Heart left ventricle (tissue), 16 donors: ENCODE data around the gene NOG. TPM values are rescaled to one million over a fixed set of nuclear protein-coding genes. Genes with fewer than 3 reads are reported as not detected.
A peak's percentile ranks its signal among the peaks of the same experiment; 100 is the strongest.

ENCODE experiments used
- ATAC-seq, 4 donors: fragments of 200-7000 bp; cut with Tn5 transposase; one replicate each; pipeline ENCODE4 v1.9.1; 2020 to 2022; ENCODE audit warnings: moderate library complexity in 4 of 4, mild to moderate bottlenecking in 3 of 4, moderate number of reproducible peaks in 1 of 4
- DNase-seq, 5 donors: peaks; one replicate each; pipeline ENCODE4 v3.0.0-alpha.2; 2020
- H3K27ac ChIP-seq, 12 donors: fragments of 200-600 bp; sonication (generic) in 4 of 12; one replicate each; pipeline versions ENCODE4 v1.5.0 to v1.8.0; 2016 to 2022; ENCODE audit warnings: mild to moderate bottlenecking in 2 of 12
- H3K27me3 ChIP-seq, 9 donors: fragments of 200-600 bp; sonication (generic) in 2 of 9; one replicate each; pipeline versions ENCODE4 v1.5.1 to v1.8.0; 2016 to 2022; ENCODE audit warnings: mild to moderate bottlenecking in 3 of 9
- H3K36me3 ChIP-seq, 9 donors: fragments of 200-600 bp; sonication (generic) in 2 of 9; one replicate each; pipeline versions ENCODE4 v1.5.0 to v1.8.0; 2018 to 2022; ENCODE audit warnings: mild to moderate bottlenecking in 2 of 9
- H3K4me1 ChIP-seq, 12 donors: fragments of 200-600 bp; sonication (generic) in 4 of 12; one replicate each; pipeline versions ENCODE4 v1.5.0 to v1.8.0; 2016 to 2022; ENCODE audit warnings: mild to moderate bottlenecking in 3 of 12
- H3K4me3 ChIP-seq, 12 donors: fragments of 200-600 bp; sonication (generic) in 4 of 12; one replicate each; pipeline versions ENCODE4 v1.5.0 to v1.8.0; 2017 to 2022; ENCODE audit warnings: mild to moderate bottlenecking in 9 of 12, moderate library complexity in 4 of 12
- H3K9me3 ChIP-seq, 12 donors: fragments of 200-600 bp; sonication (generic) in 4 of 12; one replicate each; pipeline versions ENCODE4 v1.5.0 to v1.8.0; 2016 to 2022; ENCODE audit warnings: mild to moderate bottlenecking in 1 of 12
- POLR2A ChIP-seq, 2 donors: fragments of 450-650 bp; IDR thresholded peaks; one replicate each; pipeline ENCODE4 v1.6.1; 2017; ENCODE audit warnings: antibody characterized with exemption in 2 of 2, mild to moderate bottlenecking in 2 of 2, moderate library complexity in 2 of 2
- WGBS, 4 donors: extraction: QIAGEN DNeasy Blood & Tissue Kit in 2 of 4; methylation state at CpG; one replicate each; pipeline versions ENCODE4 v1.1.5 to v1.1.7; 2013 to 2018; 5-methylcytosine and 5-hydroxymethylcytosine counted together
- intact Hi-C, 10 donors: fragments of 100-400 bp; cut with DNase I; formaldehyde crosslinking; loops; one replicate each; pipeline versions ENCODE4 v1.11.1 to v1.14.2; 2022
- long read RNA-seq, 3 donors: library from polyadenylated mRNA; unstranded; transcript quantifications; one replicate each; pipeline ENCODE4 v2.0.0, GENCODE V29; 2020 to 2021
- polyA plus RNA-seq, 2 donors: library from polyadenylated mRNA; stranded (reverse); fragments of 200-250 nt; gene quantifications; one replicate each; pipeline ENCODE4 v1.2.3, GENCODE V29; 2013
- total RNA-seq, 9 donors: library from RNA; depleted of rRNA in 2 of 9; stranded (reverse); fragments of >200 nt in 2 of 9; fragmentation: NEBNext Ultra II Directional in 3 of 9; extraction: Animal tissue kit (Norgen Biotek cat#: 25700) in 3 of 9; gene quantifications; one replicate each; pipeline versions ENCODE4 v1.1.0 to v1.2.4, GENCODE V29; 2016 to 2023
- TF ChIP-seq, protein P1 (sequence below), 12 donors: fragments of 200-600 bp; sonication (generic) in 4 of 12; IDR thresholded peaks; one replicate each; pipeline versions ENCODE4 v1.5.0 to v1.8.0; 2018 to 2022; ENCODE audit warnings: antibody characterized with exemption in 12 of 12, mild to moderate bottlenecking in 5 of 12
- donor health status: ischemic (EF 13 %, LVEDD 7.1; RV severe dilation, severe dysfunction).
- donor health status: healthy with polysubstance abuse.
- donor health status: DM: no; HTN: yes; CAD: no.
- donor health status: DM: no; HTN: no; CAD: no.
- donor health status: ischemic (EF 25% LVEDD 6.9; RV normal size, moderate dysfunction).
- donor health status: ischemic (EF 25% LVEDD 5.7; RV mildly dilated, moderate dysfunction).
- donor health status: healthy.
- donor health status: DM: yes; HTN: yes; CAD: no.
- donor health status: ischemic (EF 35%, LVEDD 5.7; RV mildly dilated, moderate dysfunction).
- donor health status: nonischemic (EF 11% LVEDD 7.7; RV severe dilation, severe dysfunction).
- donor health status: DM: yes; HTN: yes; CAD: no.
- donor health status: PGD.
- donor health status: ischemic (EF 29% LVEDD 5.4; RV normal size, mild dysfunction).
- donor health status: nonischemic (EF 23%, LVEDD 6.1; RV moderate dilation, normal function).

NOG gene
- under 1 TPM in 5 of 9 donors, not detected in 4; 0.12 to 0.36 (median 0.14) TPM for total RNA-seq
- under 1 TPM; 0.03 to 0.15 TPM for polyA plus RNA-seq
- long read RNA-seq, donor 1, result 0 reads
- long read RNA-seq, donor 2, result 0 reads
- long read RNA-seq, donor 3, result 0 reads

DNA sequence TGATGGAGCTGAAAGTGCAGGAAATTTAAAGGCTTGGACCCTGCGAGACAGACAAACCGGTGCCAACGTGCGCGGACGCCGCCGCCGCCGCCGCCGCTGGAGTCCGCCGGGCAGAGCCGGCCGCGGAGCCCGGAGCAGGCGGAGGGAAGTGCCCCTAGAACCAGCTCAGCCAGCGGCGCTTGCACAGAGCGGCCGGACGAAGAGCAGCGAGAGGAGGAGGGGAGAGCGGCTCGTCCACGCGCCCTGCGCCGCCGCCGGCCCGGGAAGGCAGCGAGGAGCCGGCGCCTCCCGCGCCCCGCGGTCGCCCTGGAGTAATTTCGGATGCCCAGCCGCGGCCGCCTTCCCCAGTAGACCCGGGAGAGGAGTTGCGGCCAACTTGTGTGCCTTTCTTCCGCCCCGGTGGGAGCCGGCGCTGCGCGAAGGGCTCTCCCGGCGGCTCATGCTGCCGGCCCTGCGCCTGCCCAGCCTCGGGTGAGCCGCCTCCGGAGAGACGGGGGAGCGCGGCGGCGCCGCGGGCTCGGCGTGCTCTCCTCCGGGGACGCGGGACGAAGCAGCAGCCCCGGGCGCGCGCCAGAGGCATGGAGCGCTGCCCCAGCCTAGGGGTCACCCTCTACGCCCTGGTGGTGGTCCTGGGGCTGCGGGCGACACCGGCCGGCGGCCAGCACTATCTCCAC, at the start of gene NOG:
NOG (plus strand) TSS at position 54 of the 674 bp plus-strand sequence; CDS start at position 579, 525 bp downstream.
- no peak for TF ChIP-seq POLR2A (IDR thresholded peaks at IDR 0.05)
- TF ChIP-seq, protein P1, sequence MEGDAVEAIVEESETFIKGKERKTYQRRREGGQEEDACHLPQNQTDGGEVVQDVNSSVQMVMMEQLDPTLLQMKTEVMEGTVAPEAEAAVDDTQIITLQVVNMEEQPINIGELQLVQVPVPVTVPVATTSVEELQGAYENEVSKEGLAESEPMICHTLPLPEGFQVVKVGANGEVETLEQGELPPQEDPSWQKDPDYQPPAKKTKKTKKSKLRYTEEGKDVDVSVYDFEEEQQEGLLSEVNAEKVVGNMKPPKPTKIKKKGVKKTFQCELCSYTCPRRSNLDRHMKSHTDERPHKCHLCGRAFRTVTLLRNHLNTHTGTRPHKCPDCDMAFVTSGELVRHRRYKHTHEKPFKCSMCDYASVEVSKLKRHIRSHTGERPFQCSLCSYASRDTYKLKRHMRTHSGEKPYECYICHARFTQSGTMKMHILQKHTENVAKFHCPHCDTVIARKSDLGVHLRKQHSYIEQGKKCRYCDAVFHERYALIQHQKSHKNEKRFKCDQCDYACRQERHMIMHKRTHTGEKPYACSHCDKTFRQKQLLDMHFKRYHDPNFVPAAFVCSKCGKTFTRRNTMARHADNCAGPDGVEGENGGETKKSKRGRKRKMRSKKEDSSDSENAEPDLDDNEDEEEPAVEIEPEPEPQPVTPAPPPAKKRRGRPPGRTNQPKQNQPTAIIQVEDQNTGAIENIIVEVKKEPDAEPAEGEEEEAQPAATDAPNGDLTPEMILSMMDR (IDR thresholded peaks at IDR 0.05), result peak in 1 of 12 donors; percentile 11
- intact Hi-C loops, result loop anchor here in 8 of 10 donors (1.0 to 10.0 kb wide), 9 partner anchors 84 to 1069 kb away; no protein-coding TSS in a partner anchor
- no peaks in the 10 kb centered on the region for H3K36me3 ChIP-seq
- H3K9me3 ChIP-seq, result no peaks in the 10 kb centered on the region
- peaks cover 7 to 62% (median 26%) of the 10 kb centered on the region in 12 donors for H3K4me1 ChIP-seq
- WGBS, 4 donors, result 0 to 2% (median 1%) methylated on average over 59 to 85 of the region's 85 CpGs
- peak within 1 kb of the TSS in 9 of 12 donors; percentile 1 to 66 (median 36) for H3K27ac ChIP-seq
- peak; percentile 46 to 81 (median 57) for DNase-seq
- peaks cover 16 to 71% (median 42%) of the 10 kb centered on the region in 9 donors for H3K27me3 ChIP-seq
- peak within 1 kb of the TSS; percentile 42 to 71 (median 56) for H3K4me3 ChIP-seq
- peak in 3 of 4 donors; percentile 64 to 87 (median 86) for ATAC-seq

DNA sequence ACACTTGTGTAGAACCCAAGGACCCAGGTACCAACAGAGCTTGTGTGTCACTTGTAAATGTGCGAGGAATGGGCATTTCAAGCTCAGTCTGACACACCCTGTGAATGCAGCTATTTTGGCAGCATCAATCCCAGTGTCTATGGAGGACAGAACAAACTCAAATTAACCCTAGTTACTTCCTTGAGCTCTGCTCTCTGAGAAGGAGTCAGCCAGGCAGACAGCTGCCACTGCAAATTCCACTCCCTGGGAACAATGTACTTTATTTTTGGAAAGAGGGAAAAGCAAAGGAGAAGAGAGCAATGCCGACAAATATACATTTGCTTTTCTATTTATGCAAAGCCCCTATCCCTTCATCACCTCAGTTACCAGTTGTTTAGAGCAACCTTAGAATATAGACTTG, 48.4 kb upstream of the NOG start:
- Histone ChIP-seq H3K27ac (no peak overlapping the region), H3K9me3 (peaks cover 0 to 2% (median 0%) of the 10 kb centered on the region in 12 donors), H3K4me3 (no peak overlapping the region), H3K36me3 (no peaks in the 10 kb centered on the region), H3K4me1 (no peaks in the 10 kb centered on the region), H3K27me3 (peaks cover 0 to 14% (median 0%) of the 10 kb centered on the region in 9 donors)
- intact Hi-C loops, result no loop called here
- TF ChIP-seq POLR2A (IDR thresholded peaks at IDR 0.05), result no peak
- TF ChIP-seq, protein P1 (IDR thresholded peaks at IDR 0.05), result no peak
- DNase-seq, result no peak
- ATAC-seq, result no peak
- 38 to 42% (median 40%) methylated on average over 2 of the region's 2 CpGs for WGBS, 4 donors

DNA sequence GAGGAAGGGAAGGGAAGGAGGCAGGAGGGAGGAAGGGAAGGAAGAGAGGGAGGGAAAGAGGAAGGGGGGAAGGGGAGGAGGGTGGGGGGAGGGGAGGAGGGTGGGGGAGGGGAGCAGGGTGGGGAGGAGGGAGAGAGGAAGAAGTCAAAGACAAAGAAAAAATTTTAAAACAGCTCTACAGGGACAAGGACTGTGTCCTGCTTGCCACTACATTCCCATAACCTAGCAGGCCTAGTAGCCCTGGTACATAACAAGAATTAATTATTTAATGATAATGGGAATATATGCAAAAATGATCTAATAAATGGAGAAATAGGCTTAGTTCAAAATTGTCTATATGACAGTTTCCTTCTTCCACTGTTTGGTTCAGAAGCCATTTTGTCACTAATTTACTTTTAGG, 47.6 kb upstream of the NOG start:
- ATAC-seq, result no peak
- DNase-seq, result no peak
- no peak for TF ChIP-seq POLR2A (IDR thresholded peaks at IDR 0.05)
- TF ChIP-seq, protein P1 (IDR thresholded peaks at IDR 0.05), result no peak

DNA sequence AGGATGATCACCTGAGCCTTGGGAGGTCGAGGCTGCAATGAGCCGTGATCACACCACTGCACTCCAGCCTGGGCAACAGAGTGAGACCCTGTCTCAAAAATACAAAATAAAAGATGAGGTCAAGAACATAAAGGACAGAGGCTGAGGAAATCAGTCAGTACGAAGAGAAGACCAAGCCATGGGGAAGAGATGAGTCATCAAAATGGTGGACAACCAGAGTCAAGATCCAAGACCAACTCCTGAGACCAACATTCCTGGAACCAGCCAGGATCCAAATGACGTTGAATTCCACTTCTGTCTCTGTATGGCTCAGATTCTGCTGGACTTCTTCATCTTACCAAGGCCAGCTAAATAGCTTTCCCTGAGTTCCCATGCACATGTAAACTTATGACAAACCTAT, 44.8 kb upstream of the NOG start:
- DNase-seq (no peak), ATAC-seq (no peak)
- TF ChIP-seq, protein P1 (IDR thresholded peaks at IDR 0.05), result no peak
- no peak for TF ChIP-seq POLR2A (IDR thresholded peaks at IDR 0.05)
- peaks cover 0 to 8% (median 0%) of the 10 kb centered on the region in 12 donors for H3K9me3 ChIP-seq
- H3K27ac ChIP-seq, result no peak overlapping the region
- no peaks in the 10 kb centered on the region for H3K4me1 ChIP-seq
- H3K36me3 ChIP-seq, result no peaks in the 10 kb centered on the region
- H3K4me3 ChIP-seq, result no peak overlapping the region
- peaks cover 0 to 12% (median 0%) of the 10 kb centered on the region in 9 donors for H3K27me3 ChIP-seq
- WGBS, 4 donors, result 82 to 87% (median 86%) methylated on average over 4 of the region's 4 CpGs
- intact Hi-C loops, result no loop called here

More for the DNA sequence above, 47.6 kb upstream of the NOG start:
- Histone ChIP-seq H3K9me3 (peaks cover 0 to 2% (median 0%) of the 10 kb centered on the region in 12 donors), H3K27ac (no peak overlapping the region), H3K4me1 (no peaks in the 10 kb centered on the region), H3K36me3 (no peaks in the 10 kb centered on the region), H3K4me3 (no peak overlapping the region), H3K27me3 (peaks cover 0 to 13% (median 0%) of the 10 kb centered on the region in 9 donors)
- intact Hi-C loops, result no loop called here
